Gastroesophageal sphincter (tissue), 4 donors: Measurements from ENCODE around the gene IGFLR1. TPM values are rescaled to one million over a fixed set of nuclear protein-coding genes. Genes with fewer than 3 reads are reported as not detected.

Experiments used
- ATAC-seq: fragments of 150-250 bp; one replicate; pipeline ENCODE4 v1.9.1; 2016; ENCODE audit warnings: mild to moderate bottlenecking, moderate library complexity
- H3K27ac ChIP-seq, 4 donors: fragments of 200-600 bp; sonication (generic) in 3 of 4; 1 replicate in 3 of 4; 2 replicates in 1 of 4; pipeline ENCODE4 v1.5.1; 2016 to 2019
- H3K27me3 ChIP-seq: fragments of 200-600 bp; sonication (generic); one replicate; pipeline ENCODE4 v1.5.1; 2019
- H3K36me3 ChIP-seq, 2 donors: fragments of 200-600 bp; sonication (generic); one replicate each; pipeline ENCODE4 v1.5.1; 2019; ENCODE audit warnings: control low read depth in 1 of 2
- H3K4me1 ChIP-seq, 3 donors: fragments of 200-600 bp; sonication (generic); 1 replicate in 2 of 3; 2 replicates in 1 of 3; pipeline ENCODE4 v1.5.1; 2016 to 2019; ENCODE audit warnings: control low read depth in 2 of 3
- H3K4me3 ChIP-seq, 2 donors: fragments of 200-600 bp; sonication (generic); one replicate each; pipeline ENCODE4 v1.5.1; 2019; ENCODE audit warnings: mild to moderate bottlenecking in 1 of 2, moderate library complexity in 1 of 2
- H3K9me3 ChIP-seq, 3 donors: fragments of 200-600 bp; sonication (generic); one replicate each; pipeline ENCODE4 v1.5.1; 2017 to 2019; ENCODE audit warnings: control low read depth in 2 of 3
- EP300 ChIP-seq: sonication (generic); formaldehyde crosslinking; IDR thresholded peaks from one replicate; pipeline ENCODE4 v1.6.1; 2017; ENCODE audit warnings: antibody characterized with exemption, mild to moderate bottlenecking
- POLR2A ChIP-seq, 2 donors: fragments of 450-650 bp; IDR thresholded peaks; one replicate each; pipeline ENCODE4 v1.6.1; 2017; ENCODE audit warnings: antibody characterized with exemption in 2 of 2, mild to moderate bottlenecking in 2 of 2, moderate library complexity in 1 of 2
- POLR2AphosphoS5 ChIP-seq: sonication (generic); formaldehyde crosslinking; IDR thresholded peaks from one replicate; pipeline ENCODE4 v1.6.1; 2017; ENCODE audit warnings: antibody characterized with exemption
- WGBS, 2 donors: methylation state at CpG; one replicate each; pipeline ENCODE4 v1.1.5; 2018; ENCODE audit warnings: low coverage in 1 of 2; 5-methylcytosine and 5-hydroxymethylcytosine counted together
- total RNA-seq, 4 donors: library from RNA; depleted of rRNA; stranded (reverse); fragments of >200 nt; gene quantifications; one replicate each; pipeline ENCODE4 v1.1.0, GENCODE V29; 2016
- TF ChIP-seq, protein P1 (sequence below), 4 experiments: fragments of 200-600 bp in 2 of 4; fragments of 450-650 bp in 2 of 4; sonication (generic) in 1 of 4; IDR thresholded peaks; one replicate each; pipeline ENCODE4 v1.5.1; 2017 to 2019; ENCODE audit warnings: antibody characterized with exemption in 4 of 4, mild to moderate bottlenecking in 2 of 4, moderate library complexity in 2 of 4

IGFLR1 gene
- total RNA-seq, 4 donors from 2014 or later: 4.6 to 14.3 (median 6.7) TPM

DNA sequence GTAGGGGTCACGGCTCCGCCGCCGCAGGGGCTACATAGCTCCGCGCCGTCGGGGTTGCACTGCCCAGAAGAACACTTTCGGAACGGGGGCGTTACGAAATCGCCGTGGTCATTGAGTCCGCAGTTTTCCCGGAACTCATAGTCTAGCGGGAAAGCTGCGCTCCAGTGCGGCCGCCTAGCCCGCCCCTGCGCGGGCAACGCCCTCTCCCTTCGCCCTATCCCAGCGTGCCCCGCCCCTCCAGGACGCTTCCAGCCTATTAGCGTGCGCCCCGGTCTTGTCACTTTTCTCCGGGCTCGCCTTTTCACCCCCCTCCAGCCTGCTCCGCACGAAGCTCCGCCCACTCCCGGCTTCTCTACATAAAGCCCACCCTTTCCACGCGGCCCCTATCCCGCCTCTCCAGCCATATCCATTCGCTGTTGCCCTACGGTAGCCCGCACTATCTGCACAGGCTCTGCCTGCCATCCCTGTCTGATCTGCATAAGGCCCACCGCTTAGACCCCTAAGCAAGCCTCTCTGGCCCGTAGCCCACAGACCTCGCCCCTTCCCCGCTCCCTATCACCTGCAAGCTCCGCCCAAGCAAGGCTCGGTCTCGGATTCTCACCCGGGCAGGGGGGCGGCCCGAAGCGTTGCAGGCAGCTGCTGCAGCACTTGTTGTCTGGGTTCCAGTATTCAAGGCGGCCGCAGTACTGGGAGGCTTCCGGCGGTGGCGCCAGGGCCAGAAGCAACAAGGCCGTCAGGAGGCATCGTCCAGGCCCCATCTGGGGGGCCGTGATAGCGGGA lies 1.6 kb downstream of the IGFLR1 start:
- Histone ChIP-seq H3K4me1 (peaks cover 0 to 48% (median 15%) of the 10 kb centered on the region in 3 donors), H3K9me3 (no peaks in the 10 kb centered on the region), H3K27me3 (no peaks in the 10 kb centered on the region), H3K36me3 (peaks cover 0 to 53% of the 10 kb centered on the region in 2 donors), H3K4me3 (peak overlapping the region; percentile 39 to 60), H3K27ac (peak overlapping the region; percentile 54 to 91 (median 87))
- ATAC-seq: peak; percentile 88
- WGBS, 2 donors: 0 to 1% methylated on average over 2 to 13 of the region's 63 CpGs
- TF ChIP-seq POLR2AphosphoS5 (peak; percentile 90), POLR2A (IDR thresholded peaks at IDR 0.05) (peak; percentile 31 to 39), EP300 (no peak)
- TF ChIP-seq, protein P1, sequence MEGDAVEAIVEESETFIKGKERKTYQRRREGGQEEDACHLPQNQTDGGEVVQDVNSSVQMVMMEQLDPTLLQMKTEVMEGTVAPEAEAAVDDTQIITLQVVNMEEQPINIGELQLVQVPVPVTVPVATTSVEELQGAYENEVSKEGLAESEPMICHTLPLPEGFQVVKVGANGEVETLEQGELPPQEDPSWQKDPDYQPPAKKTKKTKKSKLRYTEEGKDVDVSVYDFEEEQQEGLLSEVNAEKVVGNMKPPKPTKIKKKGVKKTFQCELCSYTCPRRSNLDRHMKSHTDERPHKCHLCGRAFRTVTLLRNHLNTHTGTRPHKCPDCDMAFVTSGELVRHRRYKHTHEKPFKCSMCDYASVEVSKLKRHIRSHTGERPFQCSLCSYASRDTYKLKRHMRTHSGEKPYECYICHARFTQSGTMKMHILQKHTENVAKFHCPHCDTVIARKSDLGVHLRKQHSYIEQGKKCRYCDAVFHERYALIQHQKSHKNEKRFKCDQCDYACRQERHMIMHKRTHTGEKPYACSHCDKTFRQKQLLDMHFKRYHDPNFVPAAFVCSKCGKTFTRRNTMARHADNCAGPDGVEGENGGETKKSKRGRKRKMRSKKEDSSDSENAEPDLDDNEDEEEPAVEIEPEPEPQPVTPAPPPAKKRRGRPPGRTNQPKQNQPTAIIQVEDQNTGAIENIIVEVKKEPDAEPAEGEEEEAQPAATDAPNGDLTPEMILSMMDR (IDR thresholded peaks at IDR 0.05): peak in 2 of 4 experiments; percentile 29 to 38

DNA sequence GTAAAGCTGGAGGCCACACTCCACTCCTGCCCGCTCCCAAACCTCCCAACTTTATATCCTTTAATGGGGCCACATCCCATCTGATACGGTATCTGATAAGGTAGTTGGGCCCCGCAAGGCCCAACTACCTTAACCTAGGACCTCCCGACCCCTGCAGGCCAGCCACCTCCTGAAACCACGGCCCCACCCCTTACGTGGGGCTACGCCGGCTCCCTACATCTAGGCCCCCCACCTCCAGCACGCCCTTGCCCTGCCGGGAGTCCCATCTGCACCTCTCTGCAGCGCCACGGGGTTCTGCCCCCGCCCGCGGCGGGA lies 2.2 kb downstream of the IGFLR1 start:
- Histone ChIP-seq H3K4me1 (peaks cover 0 to 48% (median 15%) of the 10 kb centered on the region in 3 donors), H3K9me3 (no peaks in the 10 kb centered on the region), H3K36me3 (peaks cover 0 to 58% of the 10 kb centered on the region in 2 donors), H3K27ac (peak overlapping the region; percentile 40 to 91 (median 87)), H3K27me3 (no peaks in the 10 kb centered on the region), H3K4me3 (peak overlapping the region; percentile 36 to 60)
- 0% methylated on average over 3 of the region's 16 CpGs; no CpG with 5 or more reads in 1 of the 2 donors for WGBS, 2 donors
- ATAC-seq: no peak
- TF ChIP-seq EP300: no peak
- no peak for TF ChIP-seq POLR2AphosphoS5
- TF ChIP-seq POLR2A (IDR thresholded peaks at IDR 0.05): peak in 1 of 2 donors; percentile 32
- TF ChIP-seq, protein P1 (IDR thresholded peaks at IDR 0.05): peak in 1 of 4 experiments; percentile 9

DNA sequence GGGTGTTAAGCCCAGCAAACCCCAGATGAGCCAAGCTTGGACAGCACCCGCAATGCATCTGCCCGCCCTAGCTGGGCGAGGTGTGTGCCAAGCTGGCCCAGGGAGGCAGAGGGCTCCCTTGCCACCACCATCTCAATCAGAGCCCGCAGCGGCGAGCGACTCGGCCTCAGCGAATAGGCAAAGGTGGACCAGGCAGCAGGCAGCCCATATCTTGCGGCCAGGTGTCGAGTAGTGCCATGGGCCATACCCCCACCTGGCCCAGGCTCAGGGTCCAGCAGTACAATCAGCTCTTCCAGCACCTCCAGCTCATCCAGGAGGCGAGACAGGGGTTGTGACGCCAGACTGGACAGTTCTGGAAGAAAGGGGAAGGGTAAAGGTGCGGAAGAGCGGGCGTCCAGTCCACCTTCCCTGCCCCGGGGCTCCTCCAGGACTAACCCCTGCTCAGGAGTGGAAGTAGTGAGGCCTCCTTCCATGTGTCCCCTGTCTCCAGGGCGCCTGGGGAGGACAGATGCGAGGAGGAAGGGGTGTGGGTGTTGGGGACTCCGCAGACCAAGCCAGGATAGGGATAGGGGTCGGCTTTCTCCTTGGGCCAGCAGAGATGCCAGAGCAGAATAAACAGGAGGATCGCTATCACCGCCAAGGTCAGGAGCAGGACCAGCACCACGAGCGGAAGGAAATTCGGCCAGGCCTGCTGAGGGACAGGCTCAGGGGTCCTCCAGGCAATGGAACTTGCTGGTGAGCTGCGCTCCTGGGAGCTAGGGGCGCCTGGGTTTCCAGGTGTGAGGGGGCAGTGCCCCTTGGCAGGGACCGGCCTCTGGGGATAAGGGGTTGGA lies 2.8 kb downstream of the IGFLR1 start:
- Histone ChIP-seq H3K36me3 (peaks cover 0 to 64% of the 10 kb centered on the region in 2 donors), H3K27ac (peak overlapping the region; percentile 40 to 91 (median 87)), H3K4me3 (peak overlapping the region; percentile 36 to 60), H3K4me1 (peaks cover 0 to 46% (median 13%) of the 10 kb centered on the region in 3 donors), H3K9me3 (no peaks in the 10 kb centered on the region), H3K27me3 (no peaks in the 10 kb centered on the region)
- TF ChIP-seq, protein P1 (IDR thresholded peaks at IDR 0.05): no peak
- TF ChIP-seq POLR2AphosphoS5: no peak
- TF ChIP-seq POLR2A (IDR thresholded peaks at IDR 0.05): no peak
- no peak for TF ChIP-seq EP300
- no peak for ATAC-seq
- WGBS, 2 donors: 49% methylated on average over 11 of the region's 29 CpGs; no CpG with 5 or more reads in 1 of the 2 donors

DNA sequence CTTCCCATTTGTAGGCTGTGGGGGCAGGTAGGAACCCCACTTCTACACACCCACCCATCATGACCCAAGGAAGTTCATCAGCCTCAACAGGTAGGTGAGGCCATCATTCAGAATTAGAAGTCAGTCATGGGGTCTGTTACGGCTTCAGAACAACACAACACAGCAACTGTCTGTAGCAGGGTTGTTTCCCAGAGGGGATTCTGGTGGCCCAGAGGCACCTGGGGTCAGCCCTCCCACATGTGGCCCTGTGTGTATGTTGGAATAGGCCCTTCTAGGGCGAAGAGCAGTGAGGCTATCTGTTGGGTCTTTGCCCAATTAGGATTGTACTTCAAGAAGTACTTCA lies 3.4 kb downstream of the IGFLR1 start:
- H3K4me3 ChIP-seq: no peak overlapping the region
- H3K4me1 ChIP-seq: peaks cover 0 to 39% (median 7%) of the 10 kb centered on the region in 3 donors
- WGBS, 2 donors: no CpG with 5 or more reads among the region's 2 CpGs
- H3K36me3 ChIP-seq: peaks cover 0 to 68% of the 10 kb centered on the region in 2 donors
- ATAC-seq: no peak
- TF ChIP-seq, protein P1 (IDR thresholded peaks at IDR 0.05): no peak
- TF ChIP-seq POLR2A (IDR thresholded peaks at IDR 0.05): no peak
- TF ChIP-seq EP300: no peak
- no peak for TF ChIP-seq POLR2AphosphoS5
- no peaks in the 10 kb centered on the region for H3K27me3 ChIP-seq
- H3K9me3 ChIP-seq: no peaks in the 10 kb centered on the region
- H3K27ac ChIP-seq: peak overlapping the region in 2 of 4 donors; percentile 14
